Central memory CD4-positive, alpha-beta T cell (primary cell): ENCODE results near the gene MARS1.
"Not testable (repeated sequence)": the region's sequence is repeated elsewhere in the genome, so short reads cannot be mapped to it uniquely, and the experiment has no call there.

Experiments used
- DNase-seq: peaks from one replicate; pipeline ENCODE4 v3.0.0; 2022
- total RNA-seq, 3 experiments: gene quantifications; one replicate each; lab custom pipeline; 2026; lab: John Stamatoyannopoulos, UW

MARS1 gene
- total RNA-seq = 135 to 550 (median 317) reads per million in 3 experiments

- DNase-seq = peak; percentile 95
Measured at GRCh38 chr12:57487597-57488401, at the start of gene MARS1. Gene MARS1, plus strand, starts transcription at chr12:57488068. Its CDS starts 23 bp downstream, at chr12:57488091.

GRCh38 chr12:57438400-57438799, 49.5 kb upstream of the MARS1 start:
- no peak for DNase-seq

- no peak for DNase-seq
Measured at GRCh38 chr12:57439762-57440266, 48.1 kb upstream of the MARS1 start.

- DNase-seq = not testable (repeated sequence)
Measured at GRCh38 chr12:57441393-57441792, 46.5 kb upstream of the MARS1 start.

- DNase-seq = no peak
Measured at GRCh38 chr12:57441846-57442427, 45.9 kb upstream of the MARS1 start.

- DNase-seq = not testable (repeated sequence)
Measured at GRCh38 chr12:57444337-57444736, 43.5 kb upstream of the MARS1 start.

- no peak for DNase-seq
Measured at GRCh38 chr12:57444744-57445143, 43.1 kb upstream of the MARS1 start.

GRCh38 chr12:57446292-57446960, 41.4 kb upstream of the MARS1 start:
- DNase-seq = no peak

GRCh38 chr12:57448669-57449068, 39.2 kb upstream of the MARS1 start:
- DNase-seq = no peak

- no peak for DNase-seq
Measured at GRCh38 chr12:57449375-57449774, 38.5 kb upstream of the MARS1 start.

GRCh38 chr12:57450057-57450456, 37.8 kb upstream of the MARS1 start:
- no peak for DNase-seq

GRCh38 chr12:57451233-57451778, 36.6 kb upstream of the MARS1 start:
- no peak for DNase-seq

- DNase-seq = no peak
Measured at GRCh38 chr12:57452181-57452936, 35.5 kb upstream of the MARS1 start.

- DNase-seq = no peak
Measured at GRCh38 chr12:57452937-57453509, 34.8 kb upstream of the MARS1 start.

GRCh38 chr12:57454213-57454565, 33.7 kb upstream of the MARS1 start:
- no peak for DNase-seq

- no peak for DNase-seq
Measured at GRCh38 chr12:57454566-57455373, 33.1 kb upstream of the MARS1 start, which contains the start of gene INHBE. Gene INHBE, plus strand, starts transcription at chr12:57455307. Its CDS starts 230 bp downstream, at chr12:57455537.

GRCh38 chr12:57455374-57456144, 32.3 kb upstream of the MARS1 start:
- DNase-seq = no peak

- DNase-seq = peak; percentile 37
Measured at GRCh38 chr12:57456145-57456700, 31.6 kb upstream of the MARS1 start.

- DNase-seq = no peak
Measured at GRCh38 chr12:57456737-57457490, 31.0 kb upstream of the MARS1 start.
